GM12878 (cell line): ENCODE measurements around the gene MRPS5. TPM values are rescaled to one million over a fixed set of nuclear protein-coding genes. Genes with fewer than 3 reads are reported as not detected.

Experiments used
- ATAC-seq: fragments of 200-7000 bp; cut with Tn5 transposase; 3 replicates; pipeline ENCODE4 v1.9.1; 2020; ENCODE audit warnings: mild to moderate bottlenecking, moderate library complexity
- BruUV-seq: library from RNA; stranded (reverse); fragments of 400-500 nt; replicated peaks from 2 replicates; lab custom pipeline; 2021; lab: Mats Ljungman, UMichigan
- CTCF ChIA-PET: fragments of 300-600 bp; sonication (Branson Sonifier 250); formaldehyde crosslinking; extraction: SDS; loops from one replicate; lab custom pipeline; 2021; ENCODE audit warnings: inconsistent platforms; lab: Yijun Ruan, JAX
- POLR2A ChIA-PET: fragments of 350-600 bp; formaldehyde crosslinking; extraction: SDS; loops from one replicate; lab custom pipeline; 2021; ENCODE audit warnings: inconsistent platforms; lab: Charles Lee
- RAD21 ChIA-PET: fragments of 300-600 bp; sonication (Branson Sonifier 250); formaldehyde crosslinking; loops from one replicate; lab custom pipeline; 2023; ENCODE audit warnings: antibody characterized with exemption; ENCODE audit not compliant: unreplicated experiment; lab: Charles Lee
- SMC1A ChIA-PET: fragments of 300-600 bp; sonication (Branson Sonifier 250); formaldehyde crosslinking; loops from one replicate; lab custom pipeline; 2023; ENCODE audit not compliant: unreplicated experiment, uncharacterized antibody; lab: Charles Lee
- DNase-seq: peaks from one replicate; pipeline ENCODE4 v3.0.0-alpha.2; 2011; ENCODE audit warnings: low read depth, low spot score
- FAIRE-seq: peaks from 3 replicates; lab custom pipeline; 2011; peaks lifted over from hg19 to GRCh38; lab: Jason Lieb, UNC
- H2AFZ ChIP-seq: 2 replicates; pipeline ENCODE4 v1.6.0; 2011; ENCODE audit warnings: low read depth, low read length, control low read depth; ENCODE audit not compliant: control insufficient read depth
- H3K27ac ChIP-seq: 2 replicates; pipeline ENCODE4 v1.5.1; 2011; ENCODE audit warnings: control low read depth; ENCODE audit not compliant: control insufficient read depth, insufficient read depth
- H3K27me3 ChIP-seq, 2 experiments: replicated peaks in 1 of 2; 2 replicates each; pipeline versions ENCODE4 v1.6.0 to v1.6.1; 2011; ENCODE audit warnings: low read length in 1 of 2; ENCODE audit not compliant: control insufficient read depth in 2 of 2, insufficient read depth in 2 of 2
- H3K36me3 ChIP-seq, 2 experiments: 2 replicates each; pipeline ENCODE4 v1.5.1; 2011; ENCODE audit warnings: low read length in 1 of 2; ENCODE audit not compliant: control insufficient read depth in 2 of 2, insufficient read depth in 2 of 2
- H3K4me1 ChIP-seq: 2 replicates; pipeline ENCODE4 v1.6.1; 2011; ENCODE audit warnings: mild to moderate bottlenecking, low read length, moderate library complexity, mixed read lengths; ENCODE audit not compliant: control insufficient read depth, insufficient read depth
- H3K4me2 ChIP-seq: 2 replicates; pipeline ENCODE4 v1.6.0; 2011; ENCODE audit warnings: control low read depth; ENCODE audit not compliant: control insufficient read depth, insufficient read depth
- H3K4me3 ChIP-seq: fragments of 200-600 bp; sonication (generic); 2 replicates; pipeline ENCODE4 v1.5.1; 2016
- H3K79me2 ChIP-seq: 2 replicates; pipeline ENCODE4 v1.6.0; 2011; ENCODE audit warnings: low read length; ENCODE audit not compliant: control insufficient read depth, insufficient read depth
- H3K9ac ChIP-seq: 2 replicates; pipeline ENCODE4 v1.8.0; 2011; ENCODE audit warnings: low read length, control low read depth, mixed read lengths; ENCODE audit not compliant: control insufficient read depth, insufficient read depth
- H3K9me3 ChIP-seq: replicated peaks from 3 replicates; pipeline ENCODE4 v1.5.1; 2011; ENCODE audit warnings: mild to moderate bottlenecking, low read length; ENCODE audit not compliant: control insufficient read depth, insufficient read depth
- H4K20me1 ChIP-seq: 2 replicates; pipeline ENCODE4 v1.6.0; 2011; ENCODE audit not compliant: control insufficient read depth, insufficient read depth
- RAD21 ChIP-seq: IDR thresholded peaks from 2 replicates; pipeline ENCODE4 v1.6.1; 2011; ENCODE audit warnings: mild to moderate bottlenecking, low read depth, low read length, moderate library complexity; ENCODE audit not compliant: insufficient read depth
- WGBS: methylation state at CpG from one replicate; pipeline ENCODE4 v1.1.6; 2016; ENCODE audit warnings: low lambda C conversion rate; ENCODE audit not compliant: insufficient replicate concordance, insufficient coverage; ENCODE audit errors: missing lambda C conversion rate; 5-methylcytosine and 5-hydroxymethylcytosine counted together
- in situ Hi-C: fragments of 300-500 bp; cut with MboI; formaldehyde crosslinking; loops from 9 replicates; pipeline ENCODE4 v1.14.3; 2018; ENCODE audit warnings: mixed read lengths
- intact Hi-C: fragments of 100-400 bp; cut with micrococcal nuclease; formaldehyde crosslinking; loops from one replicate; pipeline ENCODE4 v1.14.2; 2022; ENCODE audit not compliant: unreplicated experiment
- polyA plus RNA-seq, 11 experiments: library from polyadenylated mRNA; depleted of rRNA in 4 of 11; unstranded in 6 of 11; stranded (reverse) in 5 of 11; fragments of >200 nt; fragmentation: Nextera tagmentation in 4 of 11; fragmentation: Illumina TruSeq in 1 of 11; extraction: Ambion mirVana in 4 of 11; extraction: Trizol in 1 of 11; gene quantifications; 1 replicate in 1 of 11; 2 replicates in 10 of 11; pipeline versions ENCODE4 v1.2.1 to v1.2.3, GENCODE V29; 2011 to 2016; ENCODE audit warnings: inconsistent platforms in 2 of 11, missing spikeins in 2 of 11, low read depth in 1 of 11
- total RNA-seq, 4 experiments: library from RNA; depleted of rRNA in 3 of 4; stranded (reverse); fragments of >200 nt in 3 of 4; fragmentation: Illumina TruSeq in 1 of 4; extraction: Trizol in 1 of 4; gene quantifications; 2 replicates each; pipeline versions ENCODE4 v1.2.1 to v1.2.3, GENCODE V29; 2013 to 2021
- TF ChIP-seq, protein P1 (sequence below): fragments of 450-650 bp; formaldehyde crosslinking; IDR thresholded peaks from 2 replicates; pipeline ENCODE4 v1.5.0; 2022; ENCODE audit warnings: mild to moderate bottlenecking, missing genetic modification characterization
- TF ChIP-seq, protein P2 (sequence below), 3 experiments: IDR thresholded peaks in 2 of 3; conservative IDR thresholded peaks in 1 of 3; 2 replicates each; pipeline ENCODE4 v1.5.1; 2011; ENCODE audit warnings: low read depth in 3 of 3, low read length in 3 of 3, mild to moderate bottlenecking in 3 of 3, control low read depth in 2 of 3, moderate library complexity in 2 of 3, inconsistent platforms in 1 of 3, mixed read lengths in 1 of 3; ENCODE audit not compliant: control insufficient read depth in 2 of 3, insufficient read depth in 1 of 3; ENCODE audit errors: extremely low read depth in 1 of 3
- TF ChIP-seq, protein P3 (sequence below): IDR thresholded peaks from 2 replicates; pipeline ENCODE4 v1.6.1; 2012; ENCODE audit warnings: improper control_type of control experiment, low read depth, low read length; ENCODE audit not compliant: insufficient replicate concordance

MRPS5 gene
- total and polyA plus RNA-seq, 10 of the 15 experiments (the other 5 are each of a cell fraction or from before 2014, with no cell fraction given): 54.8 to 93.0 (median 76.3) TPM

DNA sequence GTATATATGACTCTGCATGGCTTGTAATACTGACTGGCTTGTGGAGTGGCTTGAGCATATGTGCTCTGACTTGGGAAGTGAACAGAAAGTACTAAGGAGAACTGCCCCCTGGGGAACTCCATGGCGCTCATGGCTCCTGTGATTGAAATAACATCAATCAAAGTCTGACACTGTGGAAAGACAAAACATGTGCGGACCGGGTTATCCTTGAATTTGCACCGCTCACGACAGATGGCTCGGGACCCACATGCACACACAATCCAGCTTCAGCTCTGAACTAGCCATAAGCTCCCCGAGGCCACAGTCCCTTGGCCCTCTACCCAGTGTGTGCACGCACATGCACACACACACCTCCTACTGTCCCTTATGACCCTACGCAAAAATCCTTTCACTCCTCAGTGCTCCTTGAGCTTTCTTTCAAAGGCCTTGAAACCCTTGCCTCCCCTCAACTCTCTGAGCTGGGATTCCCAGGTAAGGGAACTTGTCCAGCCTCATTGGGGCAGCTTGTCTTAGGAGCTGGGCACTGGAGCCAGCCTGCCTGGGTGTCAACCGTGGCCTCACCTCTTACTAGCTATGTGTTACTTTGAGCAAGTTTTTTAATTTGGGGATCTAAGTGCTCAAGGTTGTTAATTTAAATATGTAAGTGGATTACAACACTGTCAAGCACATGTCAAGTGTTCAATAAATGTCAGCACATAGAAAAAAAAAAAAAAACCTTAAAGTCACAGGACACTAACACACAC lies 43.6 kb downstream of the MRPS5 start (continued):
- TF ChIP-seq, protein P1, sequence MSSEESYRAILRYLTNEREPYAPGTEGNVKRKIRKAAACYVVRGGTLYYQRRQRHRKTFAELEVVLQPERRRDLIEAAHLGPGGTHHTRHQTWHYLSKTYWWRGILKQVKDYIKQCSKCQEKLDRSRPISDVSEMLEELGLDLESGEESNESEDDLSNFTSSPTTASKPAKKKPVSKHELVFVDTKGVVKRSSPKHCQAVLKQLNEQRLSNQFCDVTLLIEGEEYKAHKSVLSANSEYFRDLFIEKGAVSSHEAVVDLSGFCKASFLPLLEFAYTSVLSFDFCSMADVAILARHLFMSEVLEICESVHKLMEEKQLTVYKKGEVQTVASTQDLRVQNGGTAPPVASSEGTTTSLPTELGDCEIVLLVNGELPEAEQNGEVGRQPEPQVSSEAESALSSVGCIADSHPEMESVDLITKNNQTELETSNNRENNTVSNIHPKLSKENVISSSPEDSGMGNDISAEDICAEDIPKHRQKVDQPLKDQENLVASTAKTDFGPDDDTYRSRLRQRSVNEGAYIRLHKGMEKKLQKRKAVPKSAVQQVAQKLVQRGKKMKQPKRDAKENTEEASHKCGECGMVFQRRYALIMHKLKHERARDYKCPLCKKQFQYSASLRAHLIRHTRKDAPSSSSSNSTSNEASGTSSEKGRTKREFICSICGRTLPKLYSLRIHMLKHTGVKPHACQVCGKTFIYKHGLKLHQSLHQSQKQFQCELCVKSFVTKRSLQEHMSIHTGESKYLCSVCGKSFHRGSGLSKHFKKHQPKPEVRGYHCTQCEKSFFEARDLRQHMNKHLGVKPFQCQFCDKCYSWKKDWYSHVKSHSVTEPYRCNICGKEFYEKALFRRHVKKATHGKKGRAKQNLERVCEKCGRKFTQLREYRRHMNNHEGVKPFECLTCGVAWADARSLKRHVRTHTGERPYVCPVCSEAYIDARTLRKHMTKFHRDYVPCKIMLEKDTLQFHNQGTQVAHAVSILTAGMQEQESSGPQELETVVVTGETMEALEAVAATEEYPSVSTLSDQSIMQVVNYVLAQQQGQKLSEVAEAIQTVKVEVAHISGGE (CRISPR knock-in tag): no peak
- TF ChIP-seq, all 136 proteins: peak for 1

DNA sequence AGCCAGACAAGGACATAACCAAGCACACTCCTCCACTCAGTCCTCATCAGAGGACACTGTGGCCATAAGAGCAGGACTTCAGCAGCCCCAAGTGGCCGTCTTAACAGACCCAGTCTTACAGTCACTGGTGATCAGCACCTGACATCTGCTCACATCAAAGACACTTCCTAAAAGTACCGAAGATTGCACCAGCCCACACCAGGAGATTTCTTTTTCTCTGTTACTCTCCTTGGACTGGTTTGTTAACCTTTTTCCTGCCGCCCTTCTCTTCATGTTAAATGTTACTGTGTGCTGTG lies 44.1 kb downstream of the MRPS5 start:
- H2AFZ ChIP-seq: peak overlapping the region; percentile 82
- BruUV-seq: no TSS peak
- peaks cover 14% of the 10 kb centered on the region for H3K4me1 ChIP-seq
- ChIA-PET CTCF (interaction anchor here (1.0 to 12.6 kb wide), 12 partner anchors 12 to 91 kb away, joined by 5 to 339 read pairs (median 14); partner anchors contain the start of genes MAL and MRPS5), RAD21 (interaction anchor here (2.8 to 5.9 kb wide), 7 partner anchors 24 to 92 kb away, joined by 12 to 120 read pairs (median 16); partner anchors contain the start of genes MAL and MRPS5), POLR2A (interaction anchor here (1.0 to 2.1 kb wide), 3 partner anchors 13 to 55 kb away, joined by 3 to 7 read pairs (median 5); no protein-coding TSS in a partner anchor), SMC1A (interaction anchor here (1.0 to 3.6 kb wide), 3 partner anchors 15 to 54 kb away, joined by 3 to 66 read pairs (median 4); partner anchors contain the start of gene MAL)
- H3K36me3 ChIP-seq: no peaks in the 10 kb centered on the region
- no peaks in the 10 kb centered on the region; a peak in 2 of 4 replicates for H3K27me3 ChIP-seq
- in situ Hi-C loops: loop anchor here (5.0 kb wide), 1 partner anchor 55 kb away; no protein-coding TSS in a partner anchor
- H3K79me2 ChIP-seq: no peaks in the 10 kb centered on the region
- intact Hi-C loops: loop anchor here (2.0 to 5.0 kb wide), 2 partner anchors 35 to 37 kb away; no protein-coding TSS in a partner anchor
- FAIRE-seq: no peak
- 17% methylated on average over 3 of the region's 3 CpGs for WGBS
- no peak overlapping the region for H3K27ac ChIP-seq
- H4K20me1 ChIP-seq: no peaks in the 10 kb centered on the region
- no peak for DNase-seq
- ATAC-seq: peak; percentile 62
- peak overlapping the region; percentile 73 for H3K4me2 ChIP-seq
- no peak overlapping the region for H3K9ac ChIP-seq
- H3K9me3 ChIP-seq: no peaks in the 10 kb centered on the region
- TF ChIP-seq, protein P2, sequence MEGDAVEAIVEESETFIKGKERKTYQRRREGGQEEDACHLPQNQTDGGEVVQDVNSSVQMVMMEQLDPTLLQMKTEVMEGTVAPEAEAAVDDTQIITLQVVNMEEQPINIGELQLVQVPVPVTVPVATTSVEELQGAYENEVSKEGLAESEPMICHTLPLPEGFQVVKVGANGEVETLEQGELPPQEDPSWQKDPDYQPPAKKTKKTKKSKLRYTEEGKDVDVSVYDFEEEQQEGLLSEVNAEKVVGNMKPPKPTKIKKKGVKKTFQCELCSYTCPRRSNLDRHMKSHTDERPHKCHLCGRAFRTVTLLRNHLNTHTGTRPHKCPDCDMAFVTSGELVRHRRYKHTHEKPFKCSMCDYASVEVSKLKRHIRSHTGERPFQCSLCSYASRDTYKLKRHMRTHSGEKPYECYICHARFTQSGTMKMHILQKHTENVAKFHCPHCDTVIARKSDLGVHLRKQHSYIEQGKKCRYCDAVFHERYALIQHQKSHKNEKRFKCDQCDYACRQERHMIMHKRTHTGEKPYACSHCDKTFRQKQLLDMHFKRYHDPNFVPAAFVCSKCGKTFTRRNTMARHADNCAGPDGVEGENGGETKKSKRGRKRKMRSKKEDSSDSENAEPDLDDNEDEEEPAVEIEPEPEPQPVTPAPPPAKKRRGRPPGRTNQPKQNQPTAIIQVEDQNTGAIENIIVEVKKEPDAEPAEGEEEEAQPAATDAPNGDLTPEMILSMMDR (IDR thresholded peaks at IDR 0.05 in 2 of 3, conservative IDR thresholded peaks at IDR 0.05 in 1 of 3; ENCODE audit: control insufficient read depth in 2 of 3, extremely low read depth in 1 of 3, insufficient read depth in 1 of 3, low read depth in 3 of 3, low read length in 3 of 3): peak in 1 of 3 experiments; percentile 62; a peak in 2 of 6 replicates
- TF ChIP-seq, protein P3, sequence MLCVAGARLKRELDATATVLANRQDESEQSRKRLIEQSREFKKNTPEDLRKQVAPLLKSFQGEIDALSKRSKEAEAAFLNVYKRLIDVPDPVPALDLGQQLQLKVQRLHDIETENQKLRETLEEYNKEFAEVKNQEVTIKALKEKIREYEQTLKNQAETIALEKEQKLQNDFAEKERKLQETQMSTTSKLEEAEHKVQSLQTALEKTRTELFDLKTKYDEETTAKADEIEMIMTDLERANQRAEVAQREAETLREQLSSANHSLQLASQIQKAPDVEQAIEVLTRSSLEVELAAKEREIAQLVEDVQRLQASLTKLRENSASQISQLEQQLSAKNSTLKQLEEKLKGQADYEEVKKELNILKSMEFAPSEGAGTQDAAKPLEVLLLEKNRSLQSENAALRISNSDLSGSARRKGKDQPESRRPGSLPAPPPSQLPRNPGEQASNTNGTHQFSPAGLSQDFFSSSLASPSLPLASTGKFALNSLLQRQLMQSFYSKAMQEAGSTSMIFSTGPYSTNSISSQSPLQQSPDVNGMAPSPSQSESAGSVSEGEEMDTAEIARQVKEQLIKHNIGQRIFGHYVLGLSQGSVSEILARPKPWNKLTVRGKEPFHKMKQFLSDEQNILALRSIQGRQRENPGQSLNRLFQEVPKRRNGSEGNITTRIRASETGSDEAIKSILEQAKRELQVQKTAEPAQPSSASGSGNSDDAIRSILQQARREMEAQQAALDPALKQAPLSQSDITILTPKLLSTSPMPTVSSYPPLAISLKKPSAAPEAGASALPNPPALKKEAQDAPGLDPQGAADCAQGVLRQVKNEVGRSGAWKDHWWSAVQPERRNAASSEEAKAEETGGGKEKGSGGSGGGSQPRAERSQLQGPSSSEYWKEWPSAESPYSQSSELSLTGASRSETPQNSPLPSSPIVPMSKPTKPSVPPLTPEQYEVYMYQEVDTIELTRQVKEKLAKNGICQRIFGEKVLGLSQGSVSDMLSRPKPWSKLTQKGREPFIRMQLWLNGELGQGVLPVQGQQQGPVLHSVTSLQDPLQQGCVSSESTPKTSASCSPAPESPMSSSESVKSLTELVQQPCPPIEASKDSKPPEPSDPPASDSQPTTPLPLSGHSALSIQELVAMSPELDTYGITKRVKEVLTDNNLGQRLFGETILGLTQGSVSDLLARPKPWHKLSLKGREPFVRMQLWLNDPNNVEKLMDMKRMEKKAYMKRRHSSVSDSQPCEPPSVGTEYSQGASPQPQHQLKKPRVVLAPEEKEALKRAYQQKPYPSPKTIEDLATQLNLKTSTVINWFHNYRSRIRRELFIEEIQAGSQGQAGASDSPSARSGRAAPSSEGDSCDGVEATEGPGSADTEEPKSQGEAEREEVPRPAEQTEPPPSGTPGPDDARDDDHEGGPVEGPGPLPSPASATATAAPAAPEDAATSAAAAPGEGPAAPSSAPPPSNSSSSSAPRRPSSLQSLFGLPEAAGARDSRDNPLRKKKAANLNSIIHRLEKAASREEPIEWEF: no peak
- TF ChIP-seq RAD21: 0 out of 2 replicates have a peak, but pooled peaks have one; percentile 20
- H3K4me3 ChIP-seq: no peak overlapping the region; the same call in 1 of the 2 replicates
